HepG2 (cell line): ENCODE measurements around the gene LOXL4. TPM values are rescaled to one million over a fixed set of nuclear protein-coding genes. Genes with fewer than 3 reads are reported as not detected.

ENCODE experiments used
- ATAC-seq: fragments of 200-7000 bp; cut with Tn5 transposase; 3 replicates; pipeline ENCODE4 v1.9.1; 2020; ENCODE audit warnings: mild to moderate bottlenecking, moderate library complexity
- BruUV-seq: library from RNA; stranded (reverse); fragments of 400-500 nt; replicated peaks from 2 replicates; lab custom pipeline; 2021; lab: Mats Ljungman, UMichigan
- CTCF ChIA-PET: fragments of 300-600 bp; formaldehyde crosslinking; extraction: SDS; loops from one replicate; lab custom pipeline; 2021; ENCODE audit warnings: low total read pairs, inconsistent platforms, low intra/inter-chr PET ratio; lab: Yijun Ruan, JAX
- POLR2A ChIA-PET: fragments of 350-600 bp; sonication (Branson Sonifier 250); formaldehyde crosslinking; loops from one replicate; lab custom pipeline; 2020; ENCODE audit warnings: antibody characterized with exemption, inconsistent platforms; lab: Yijun Ruan, JAX
- DNase-seq: peaks from one replicate; pipeline ENCODE4 v3.0.0-alpha.2; 2015; ENCODE audit warnings: low spot score
- FAIRE-seq: peaks from 3 replicates; lab custom pipeline; 2011; peaks lifted over from hg19 to GRCh38; lab: Jason Lieb, UNC
- H2AFZ ChIP-seq: one replicate; pipeline ENCODE4 v1.6.1; 2011; ENCODE audit warnings: low read length, inconsistent platforms
- H3K27ac ChIP-seq: fragments of 300-600 bp; 3 replicates; pipeline ENCODE4 v1.8.0; 2011; ENCODE audit warnings: mixed run types, mild to moderate bottlenecking, mixed read lengths, low read length, inconsistent platforms; ENCODE audit not compliant: insufficient read depth; ENCODE audit errors: extremely low read length
- H3K27me3 ChIP-seq, 2 experiments: fragments of 200-600 bp in 1 of 2; 2 replicates in 1 of 2; 3 replicates in 1 of 2; pipeline versions ENCODE4 v1.6.0 to v1.8.0; 2011; ENCODE audit warnings: low read length in 2 of 2, mild to moderate bottlenecking in 2 of 2, moderate library complexity in 2 of 2, inconsistent platforms in 1 of 2; ENCODE audit not compliant: insufficient read depth in 2 of 2, control insufficient read depth in 1 of 2
- H3K36me3 ChIP-seq, 2 experiments: fragments of 200-600 bp in 1 of 2; replicated peaks in 1 of 2; 2 replicates in 1 of 2; 3 replicates in 1 of 2; pipeline versions ENCODE4 v1.5.1 to v1.8.0; 2011; ENCODE audit warnings: low read length in 2 of 2, inconsistent platforms in 1 of 2; ENCODE audit not compliant: insufficient read depth in 2 of 2, control insufficient read depth in 1 of 2
- H3K4me1 ChIP-seq: 2 replicates; pipeline ENCODE4 v1.5.1; 2012; ENCODE audit warnings: low read length, inconsistent platforms; ENCODE audit not compliant: insufficient read depth
- H3K4me2 ChIP-seq: 2 replicates; pipeline ENCODE4 v1.6.0; 2011; ENCODE audit warnings: low read depth, low read length, inconsistent platforms
- H3K4me3 ChIP-seq, 3 experiments: fragments of 200-600 bp in 1 of 3; sonication (generic), shearing (Covaris generic) in 1 of 3; replicated peaks in 1 of 3; 2 replicates each; pipeline ENCODE4 v1.5.1; 2011 to 2016; ENCODE audit warnings: low read length in 3 of 3, inconsistent platforms in 2 of 3, low read depth in 2 of 3, mild to moderate bottlenecking in 2 of 3, control low read depth in 1 of 3, mixed read lengths in 1 of 3; ENCODE audit not compliant: insufficient read depth in 1 of 3
- H3K79me2 ChIP-seq: one replicate; pipeline ENCODE4 v1.6.1; 2011; ENCODE audit warnings: low read length, inconsistent platforms; ENCODE audit not compliant: insufficient read depth
- H3K9ac ChIP-seq: 2 replicates; pipeline ENCODE4 v1.6.0; 2011; ENCODE audit warnings: mild to moderate bottlenecking, low read depth, low read length, inconsistent platforms; ENCODE audit not compliant: insufficient read depth
- H3K9me3 ChIP-seq: 2 replicates; pipeline ENCODE4 v1.5.1; 2012; ENCODE audit warnings: mild to moderate bottlenecking, low read length
- H4K20me1 ChIP-seq: 2 replicates; pipeline ENCODE4 v1.6.0; 2011; ENCODE audit warnings: inconsistent platforms, mild to moderate bottlenecking, low read length, moderate library complexity; ENCODE audit not compliant: insufficient read depth
- GABPB1 ChIP-seq: IDR thresholded peaks from 2 replicates; pipeline ENCODE4 v1.6.1; 2016; ENCODE audit warnings: mild to moderate bottlenecking, missing genetic modification reagents, moderate library complexity, missing compliant biosample characterization
- HES4 ChIP-seq: sonication (generic); formaldehyde crosslinking; IDR thresholded peaks from 2 replicates; pipeline ENCODE4 v1.9.0; 2021; ENCODE audit warnings: mild to moderate bottlenecking, missing genetic modification reagents, borderline replicate concordance
- KLF12 ChIP-seq: sonication (generic); formaldehyde crosslinking; IDR thresholded peaks from 2 replicates; pipeline ENCODE4 v1.4.0; 2020; ENCODE audit warnings: missing genetic modification reagents, borderline replicate concordance
- SIX4 ChIP-seq: sonication (generic); formaldehyde crosslinking; IDR thresholded peaks from 2 replicates; pipeline ENCODE4 v1.4.0; 2020; ENCODE audit warnings: missing genetic modification reagents
- TCF7 ChIP-seq: sonication (generic); IDR thresholded peaks from 2 replicates; pipeline ENCODE4 v1.6.1; 2016; ENCODE audit warnings: antibody characterized with exemption, low read depth
- TEAD2 ChIP-seq: sonication (generic); formaldehyde crosslinking; IDR thresholded peaks from 2 replicates; pipeline ENCODE4 v1.9.0; 2021; ENCODE audit warnings: missing genetic modification reagents
- U2AF1 ChIP-seq: fragments of 200-400 bp; formaldehyde crosslinking; optimal IDR thresholded peaks from 2 replicates; pipeline ENCODE3; 2017; ENCODE audit warnings: mild to moderate bottlenecking, low read depth, low read length
- ZNF354B ChIP-seq: sonication (generic); formaldehyde crosslinking; IDR thresholded peaks from 2 replicates; pipeline ENCODE4 v1.8.0; 2022; ENCODE audit warnings: mild to moderate bottlenecking, missing genetic modification reagents
- ZNF703 ChIP-seq: sonication (generic); formaldehyde crosslinking; IDR thresholded peaks from 2 replicates; pipeline ENCODE4 v1.5.1; 2020; ENCODE audit warnings: missing genetic modification reagents, mild to moderate bottlenecking, moderate library complexity, borderline replicate concordance
- WGBS: methylation state at CpG from one replicate; pipeline ENCODE4 v1.1.6; 2017; ENCODE audit warnings: low lambda C conversion rate; 5-methylcytosine and 5-hydroxymethylcytosine counted together
- in situ Hi-C: cut with HindIII; loops from 2 replicates; pipeline ENCODE4 v1.10.0; 2017; ENCODE audit warnings: low pct_unique_long_range_greater_than_20kb; ENCODE audit not compliant: extremely low pct_ligation_motif_present
- intact Hi-C: fragments of 100-400 bp; cut with micrococcal nuclease; formaldehyde crosslinking; loops from one replicate; pipeline ENCODE4 v1.10.0; 2022; ENCODE audit not compliant: unreplicated experiment
- polyA plus RNA-seq, 8 experiments: library from polyadenylated mRNA; depleted of rRNA in 3 of 8; stranded (reverse) in 7 of 8; unstranded in 1 of 8; fragments of >200 nt; fragmentation: Illumina TruSeq in 4 of 8; extraction: Trizol in 4 of 8; gene quantifications; 2 replicates each; pipeline versions ENCODE4 v1.2.1 to v1.2.3, GENCODE V29; 2011 to 2016; ENCODE audit warnings: low read depth in 4 of 8, missing spikeins in 1 of 8, mixed read lengths in 1 of 8; ENCODE audit not compliant: insufficient read depth in 1 of 8
- total RNA-seq, 5 experiments: library from RNA; depleted of rRNA; stranded (reverse); fragments of >200 nt; fragmentation: Illumina TruSeq; extraction: Trizol; gene quantifications; 2 replicates each; pipeline ENCODE4 v1.2.3, GENCODE V29; 2016; ENCODE audit warnings: low read depth in 1 of 5
- TF ChIP-seq, protein P1 (sequence below): sonication (generic); formaldehyde crosslinking; IDR thresholded peaks from one replicate; pipeline ENCODE4 v1.5.1; 2020; ENCODE audit warnings: mild to moderate bottlenecking, missing genetic modification reagents; ENCODE audit errors: not compliant biosample characterization
- TF ChIP-seq, protein P2 (sequence below): sonication (generic); formaldehyde crosslinking; IDR thresholded peaks from 2 replicates; pipeline ENCODE4 v1.5.1; 2020; ENCODE audit warnings: missing genetic modification reagents, mild to moderate bottlenecking, borderline replicate concordance
- TF ChIP-seq, protein P3 (sequence below): IDR thresholded peaks from 2 replicates; pipeline ENCODE4 v1.6.1; 2016; ENCODE audit warnings: missing biosample characterization, missing genetic modification reagents, low read depth

LOXL4 gene
- total and polyA plus RNA-seq, 2 of the 13 experiments (the other 11 are each of a cell fraction or from before 2014, with no cell fraction given), result 8.8 to 21.1 TPM

DNA sequence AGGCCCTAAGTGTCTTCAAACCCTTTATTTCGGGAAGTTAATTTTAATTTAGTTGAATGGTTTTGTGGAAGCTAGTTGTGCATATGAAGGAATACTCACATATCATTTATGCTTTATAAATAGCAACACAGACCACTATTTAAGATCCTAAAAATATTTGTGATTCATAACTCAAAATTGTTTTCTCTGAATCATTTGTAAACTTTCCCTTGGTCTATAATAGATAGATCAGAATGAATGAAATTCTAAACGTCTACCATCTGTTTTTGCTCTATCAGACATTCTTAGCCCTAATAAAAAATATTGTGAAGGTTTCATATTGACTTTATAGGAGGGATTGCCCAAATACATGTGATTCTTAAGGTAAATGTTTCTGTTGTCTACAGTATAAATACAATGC is 43.5 kb downstream of the LOXL4 start (continued):
- TF ChIP-seq ZNF354B (CRISPR knock-in tag) (no peak), KLF12 (CRISPR knock-in tag) (no peak), SIX4 (no peak), HES4 (no peak), ZNF703 (no peak)
- TF ChIP-seq, all 625 proteins: peak for 0

DNA sequence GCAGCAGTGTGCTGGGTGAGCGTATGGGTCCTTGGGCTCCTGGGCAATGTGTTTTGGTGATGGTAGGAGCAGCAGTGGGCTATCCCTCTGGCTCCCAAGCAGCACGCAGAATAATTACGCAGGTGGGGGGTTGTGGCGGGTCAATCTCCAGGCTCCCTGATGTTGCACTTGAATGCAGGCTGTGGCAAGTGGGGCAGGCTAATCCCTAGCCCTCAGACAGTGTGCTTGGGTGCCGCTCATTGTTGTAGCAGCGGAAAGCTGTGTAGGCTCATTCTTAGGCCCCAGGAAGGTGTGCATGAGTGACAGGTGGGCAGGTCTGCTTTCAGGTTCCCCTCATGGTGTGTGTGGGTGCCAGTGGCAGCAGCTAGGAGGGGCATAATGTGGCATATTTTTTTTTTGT is 44.1 kb downstream of the LOXL4 start:
- no peak overlapping the region for H2AFZ ChIP-seq
- no peak overlapping the region for H3K9ac ChIP-seq
- ChIA-PET POLR2A (no interaction called here), CTCF (no interaction called here)
- ATAC-seq (no peak), DNase-seq (no peak), FAIRE-seq (no peak)
- no peak overlapping the region for H3K4me2 ChIP-seq
- peaks cover 6% of the 10 kb centered on the region; the same call in 1 of the 2 replicates for H4K20me1 ChIP-seq
- no peaks in the 10 kb centered on the region for H3K27me3 ChIP-seq
- H3K27ac ChIP-seq, result no peak overlapping the region
- no peaks in the 10 kb centered on the region for H3K36me3 ChIP-seq
- in situ Hi-C loops, result no loop called here
- H3K79me2 ChIP-seq, result no peaks in the 10 kb centered on the region
- no TSS peak for BruUV-seq
- intact Hi-C loops, result no loop called here
- peaks cover 7% of the 10 kb centered on the region; the same call in 1 of the 2 replicates for H3K9me3 ChIP-seq
- 83% methylated on average over 2 of the region's 6 CpGs for WGBS
- H3K4me3 ChIP-seq, result no peak overlapping the region
- H3K4me1 ChIP-seq, result no peaks in the 10 kb centered on the region
- TF ChIP-seq U2AF1, result no peak
- no peak for TF ChIP-seq TEAD2 (CRISPR knock-in tag)
- TF ChIP-seq, protein P1, sequence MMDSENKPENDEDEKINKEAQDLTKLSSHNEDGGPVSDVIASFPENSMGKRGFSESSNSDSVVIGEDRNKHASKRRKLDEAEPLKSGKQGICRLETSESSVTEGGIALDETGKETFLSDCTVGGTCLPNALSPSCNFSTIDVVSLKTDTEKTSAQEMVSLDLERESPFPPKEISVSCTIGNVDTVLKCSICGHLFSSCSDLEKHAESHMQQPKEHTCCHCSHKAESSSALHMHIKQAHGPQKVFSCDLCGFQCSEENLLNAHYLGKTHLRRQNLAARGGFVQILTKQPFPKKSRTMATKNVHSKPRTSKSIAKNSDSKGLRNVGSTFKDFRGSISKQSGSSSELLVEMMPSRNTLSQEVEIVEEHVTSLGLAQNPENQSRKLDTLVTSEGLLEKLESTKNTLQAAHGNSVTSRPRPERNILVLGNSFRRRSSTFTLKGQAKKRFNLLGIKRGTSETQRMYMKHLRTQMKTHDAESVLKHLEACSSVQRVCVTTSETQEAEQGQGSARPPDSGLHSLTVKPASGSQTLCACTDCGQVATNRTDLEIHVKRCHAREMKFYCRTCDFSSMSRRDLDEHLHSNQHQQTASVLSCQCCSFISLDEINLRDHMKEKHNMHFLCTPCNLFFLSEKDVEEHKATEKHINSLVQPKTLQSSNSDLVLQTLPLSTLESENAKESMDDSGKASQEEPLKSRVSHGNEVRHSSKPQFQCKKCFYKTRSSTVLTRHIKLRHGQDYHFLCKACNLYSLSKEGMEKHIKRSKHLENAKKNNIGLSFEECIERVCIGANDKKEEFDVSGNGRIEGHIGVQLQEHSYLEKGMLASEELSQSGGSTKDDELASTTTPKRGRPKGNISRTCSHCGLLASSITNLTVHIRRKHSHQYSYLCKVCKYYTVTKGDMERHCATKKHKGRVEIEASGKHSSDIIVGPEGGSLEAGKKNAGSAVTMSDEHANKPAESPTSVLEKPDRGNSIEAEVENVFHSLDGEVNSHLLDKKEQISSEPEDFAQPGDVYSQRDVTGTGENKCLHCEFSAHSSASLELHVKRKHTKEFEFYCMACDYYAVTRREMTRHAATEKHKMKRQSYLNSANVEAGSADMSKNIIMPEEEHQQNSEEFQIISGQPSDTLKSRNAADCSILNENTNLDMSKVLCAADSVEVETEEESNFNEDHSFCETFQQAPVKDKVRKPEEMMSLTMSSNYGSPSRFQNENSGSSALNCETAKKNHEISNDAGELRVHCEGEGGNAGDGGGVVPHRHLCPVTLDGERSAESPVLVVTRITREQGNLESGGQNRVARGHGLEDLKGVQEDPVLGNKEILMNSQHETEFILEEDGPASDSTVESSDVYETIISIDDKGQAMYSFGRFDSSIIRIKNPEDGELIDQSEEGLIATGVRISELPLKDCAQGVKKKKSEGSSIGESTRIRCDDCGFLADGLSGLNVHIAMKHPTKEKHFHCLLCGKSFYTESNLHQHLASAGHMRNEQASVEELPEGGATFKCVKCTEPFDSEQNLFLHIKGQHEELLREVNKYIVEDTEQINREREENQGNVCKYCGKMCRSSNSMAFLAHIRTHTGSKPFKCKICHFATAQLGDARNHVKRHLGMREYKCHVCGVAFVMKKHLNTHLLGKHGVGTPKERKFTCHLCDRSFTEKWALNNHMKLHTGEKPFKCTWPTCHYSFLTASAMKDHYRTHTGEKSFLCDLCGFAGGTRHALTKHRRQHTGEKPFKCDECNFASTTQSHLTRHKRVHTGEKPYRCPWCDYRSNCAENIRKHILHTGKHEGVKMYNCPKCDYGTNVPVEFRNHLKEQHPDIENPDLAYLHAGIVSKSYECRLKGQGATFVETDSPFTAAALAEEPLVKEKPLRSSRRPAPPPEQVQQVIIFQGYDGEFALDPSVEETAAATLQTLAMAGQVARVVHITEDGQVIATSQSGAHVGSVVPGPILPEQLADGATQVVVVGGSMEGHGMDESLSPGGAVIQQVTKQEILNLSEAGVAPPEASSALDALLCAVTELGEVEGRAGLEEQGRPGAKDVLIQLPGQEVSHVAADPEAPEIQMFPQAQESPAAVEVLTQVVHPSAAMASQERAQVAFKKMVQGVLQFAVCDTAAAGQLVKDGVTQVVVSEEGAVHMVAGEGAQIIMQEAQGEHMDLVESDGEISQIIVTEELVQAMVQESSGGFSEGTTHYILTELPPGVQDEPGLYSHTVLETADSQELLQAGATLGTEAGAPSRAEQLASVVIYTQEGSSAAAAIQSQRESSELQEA (CRISPR knock-in tag), result no peak
- TF ChIP-seq, protein P2, sequence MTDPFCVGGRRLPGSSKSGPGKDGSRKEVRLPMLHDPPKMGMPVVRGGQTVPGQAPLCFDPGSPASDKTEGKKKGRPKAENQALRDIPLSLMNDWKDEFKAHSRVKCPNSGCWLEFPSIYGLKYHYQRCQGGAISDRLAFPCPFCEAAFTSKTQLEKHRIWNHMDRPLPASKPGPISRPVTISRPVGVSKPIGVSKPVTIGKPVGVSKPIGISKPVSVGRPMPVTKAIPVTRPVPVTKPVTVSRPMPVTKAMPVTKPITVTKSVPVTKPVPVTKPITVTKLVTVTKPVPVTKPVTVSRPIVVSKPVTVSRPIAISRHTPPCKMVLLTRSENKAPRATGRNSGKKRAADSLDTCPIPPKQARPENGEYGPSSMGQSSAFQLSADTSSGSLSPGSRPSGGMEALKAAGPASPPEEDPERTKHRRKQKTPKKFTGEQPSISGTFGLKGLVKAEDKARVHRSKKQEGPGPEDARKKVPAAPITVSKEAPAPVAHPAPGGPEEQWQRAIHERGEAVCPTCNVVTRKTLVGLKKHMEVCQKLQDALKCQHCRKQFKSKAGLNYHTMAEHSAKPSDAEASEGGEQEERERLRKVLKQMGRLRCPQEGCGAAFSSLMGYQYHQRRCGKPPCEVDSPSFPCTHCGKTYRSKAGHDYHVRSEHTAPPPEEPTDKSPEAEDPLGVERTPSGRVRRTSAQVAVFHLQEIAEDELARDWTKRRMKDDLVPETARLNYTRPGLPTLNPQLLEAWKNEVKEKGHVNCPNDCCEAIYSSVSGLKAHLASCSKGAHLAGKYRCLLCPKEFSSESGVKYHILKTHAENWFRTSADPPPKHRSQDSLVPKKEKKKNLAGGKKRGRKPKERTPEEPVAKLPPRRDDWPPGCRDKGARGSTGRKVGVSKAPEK (CRISPR knock-in tag), result no peak
- no peak for TF ChIP-seq GABPB1
- no peak for TF ChIP-seq TCF7
- TF ChIP-seq, protein P3, sequence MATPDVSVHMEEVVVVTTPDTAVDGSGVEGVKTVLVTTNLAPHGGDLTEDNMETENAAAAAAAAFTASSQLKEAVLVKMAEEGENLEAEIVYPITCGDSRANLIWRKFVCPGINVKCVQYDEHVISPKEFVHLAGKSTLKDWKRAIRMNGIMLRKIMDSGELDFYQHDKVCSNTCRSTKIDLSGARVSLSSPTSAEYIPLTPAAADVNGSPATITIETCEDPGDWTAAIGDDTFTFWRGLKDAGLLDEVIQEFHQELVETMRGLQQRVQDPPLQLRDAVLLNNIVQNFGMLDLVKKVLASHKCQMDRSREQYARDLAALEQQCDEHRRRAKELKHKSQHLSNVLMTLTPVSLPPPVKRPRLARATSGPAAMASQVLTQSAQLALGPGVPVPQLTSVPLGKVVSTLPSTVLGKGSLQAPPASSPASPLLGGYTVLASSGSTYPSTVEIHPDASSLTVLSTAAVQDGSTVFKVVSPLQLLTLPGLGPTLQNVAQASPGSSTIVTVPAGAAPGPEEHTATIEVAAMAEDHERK (CRISPR knock-in tag), result no peak
